SK-N-SH (cell line): ENCODE data around the gene GNB5. TPM values are rescaled to one million over a fixed set of nuclear protein-coding genes. Genes with fewer than 3 reads are reported as not detected.
A peak's percentile ranks its signal among the peaks of the same experiment; 100 is the strongest.

ENCODE experiments used
- CTCF ChIA-PET: fragments of 300-600, 350-600 bp; formaldehyde crosslinking; extraction: SDS; loops from one replicate; lab custom pipeline; 2021; lab: Yijun Ruan, JAX
- POLR2A ChIA-PET: fragments of 350-600 bp; sonication (Branson Sonifier 250); formaldehyde crosslinking; extraction: SDS; loops from one replicate; lab custom pipeline; 2020; ENCODE audit warnings: antibody characterized with exemption, inconsistent platforms; lab: Yijun Ruan, JAX
- DNase-seq: peaks from one replicate; pipeline ENCODE4 v3.0.0; 2012
- H2AFZ ChIP-seq: fragments of 200-600 bp; sonication (generic); 2 replicates; pipeline ENCODE4 v1.8.1; 2016; ENCODE audit warnings: antibody characterized with exemption, mild to moderate bottlenecking, low read depth
- H3F3A ChIP-seq: fragments of 200-600 bp; sonication (generic); replicated peaks from 2 replicates; pipeline ENCODE3; 2016; ENCODE audit warnings: antibody characterized with exemption, mild to moderate bottlenecking; ENCODE audit not compliant: insufficient read depth
- H3K27ac ChIP-seq, 2 experiments: fragments of 200-500 bp in 1 of 2; fragments of 200-600 bp in 1 of 2; sonication (Bioruptor generic) in 1 of 2; sonication (generic), shearing (Covaris generic) in 1 of 2; 2 replicates each; pipeline versions ENCODE4 v1.5.1 to v1.6.1; 2014 to 2016; ENCODE audit warnings: low read depth in 2 of 2, inconsistent platforms in 1 of 2, low read length in 1 of 2, mild to moderate bottlenecking in 1 of 2, mixed read lengths in 1 of 2
- H3K27me3 ChIP-seq: fragments of 200-600 bp; sonication (generic), shearing (Covaris generic); 2 replicates; pipeline ENCODE4 v1.6.1; 2016; ENCODE audit warnings: mixed run types; ENCODE audit not compliant: insufficient read depth
- H3K36me3 ChIP-seq, 2 experiments: fragments of 200-500 bp in 1 of 2; fragments of 200-600 bp in 1 of 2; sonication (Bioruptor generic) in 1 of 2; sonication (generic) in 1 of 2; replicated peaks in 1 of 2; 2 replicates each; pipeline versions ENCODE3 to v1.5.1; 2014 to 2016; ENCODE audit warnings: low read length in 1 of 2, mild to moderate bottlenecking in 1 of 2; ENCODE audit not compliant: insufficient read depth in 2 of 2, control insufficient read depth in 1 of 2
- H3K4me1 ChIP-seq, 2 experiments: fragments of 200-500 bp in 1 of 2; fragments of 200-600 bp in 1 of 2; sonication (Bioruptor generic) in 1 of 2; sonication (generic), shearing (Covaris generic) in 1 of 2; 2 replicates each; pipeline versions ENCODE4 v1.5.1 to v1.6.1; 2014 to 2016; ENCODE audit warnings: low read depth in 1 of 2, low read length in 1 of 2, mixed run types in 1 of 2; ENCODE audit not compliant: insufficient read depth in 2 of 2, control insufficient read depth in 1 of 2
- H3K4me2 ChIP-seq: fragments of 200-600 bp; sonication (generic), shearing (Covaris generic); 2 replicates; pipeline ENCODE4 v1.6.1; 2017; ENCODE audit warnings: mixed run types
- H3K4me3 ChIP-seq, 2 experiments: fragments of 200-500 bp in 1 of 2; fragments of 200-600 bp in 1 of 2; sonication (Bioruptor generic) in 1 of 2; sonication (generic), shearing (Covaris generic) in 1 of 2; 2 replicates each; pipeline versions ENCODE4 v1.5.1 to v1.8.1; 2014 to 2016; ENCODE audit warnings: low read depth in 2 of 2, inconsistent platforms in 1 of 2, low read length in 1 of 2, mild to moderate bottlenecking in 1 of 2, mixed read lengths in 1 of 2, moderate library complexity in 1 of 2
- H3K79me2 ChIP-seq: fragments of 200-600 bp; sonication (generic); 2 replicates; pipeline ENCODE4 v1.8.1; 2017; ENCODE audit warnings: mild to moderate bottlenecking; ENCODE audit not compliant: insufficient read depth
- H3K9ac ChIP-seq: fragments of 200-600 bp; sonication (generic); 2 replicates; pipeline ENCODE4 v1.6.1; 2017; ENCODE audit warnings: mixed run types
- H3K9me2 ChIP-seq: fragments of 200-600 bp; sonication (generic); 2 replicates; pipeline ENCODE4 v1.6.1; 2017; ENCODE audit warnings: mixed run types
- H3K9me3 ChIP-seq: fragments of 200-600 bp; sonication (generic); 2 replicates; pipeline ENCODE4 v1.6.1; 2017; ENCODE audit warnings: mixed run types, mild to moderate bottlenecking, moderate library complexity
- H4K20me1 ChIP-seq: fragments of 200-600 bp; sonication (generic); 2 replicates; pipeline ENCODE4 v1.6.1; 2017; ENCODE audit warnings: mild to moderate bottlenecking, mixed run types; ENCODE audit not compliant: insufficient read depth
- CHD2 ChIP-seq: fragments of 150-350 bp; IDR thresholded peaks from 2 replicates; pipeline ENCODE4 v1.6.1; 2018; ENCODE audit warnings: low read length; ENCODE audit not compliant: partially characterized antibody
- EZH2phosphoT487 ChIP-seq: fragments of 200-600 bp; sonication (generic); IDR thresholded peaks from 2 replicates; pipeline ENCODE4 v1.6.1; 2017; ENCODE audit warnings: low read depth, mixed run types, mild to moderate bottlenecking, antibody characterized with exemption, moderate library complexity, borderline replicate concordance
- FOXJ3 ChIP-seq: sonication (generic); formaldehyde crosslinking; IDR thresholded peaks from 2 replicates; pipeline ENCODE4 v1.5.1; 2020; ENCODE audit warnings: mild to moderate bottlenecking, missing genetic modification reagents
- FOXM1 ChIP-seq: IDR thresholded peaks from 2 replicates; pipeline ENCODE4 v1.4.0; 2012; ENCODE audit warnings: low read depth, mild to moderate bottlenecking
- GABPA ChIP-seq: IDR thresholded peaks from 2 replicates; pipeline ENCODE4 v1.4.0; 2012; ENCODE audit warnings: low read depth, mild to moderate bottlenecking
- IRF3 ChIP-seq: fragments of 150-350 bp; IDR thresholded peaks from 2 replicates; pipeline ENCODE4 v1.6.1; 2016; ENCODE audit warnings: mild to moderate bottlenecking, low read depth, low read length
- JUND ChIP-seq: IDR thresholded peaks from 2 replicates; pipeline ENCODE4 v1.4.0; 2012
- MEF2A ChIP-seq: IDR thresholded peaks from 2 replicates; pipeline ENCODE4 v1.4.0; 2012; ENCODE audit warnings: low read depth, borderline replicate concordance
- RCOR1 ChIP-seq: fragments of 150-350 bp; IDR thresholded peaks from 2 replicates; pipeline ENCODE4 v1.6.1; 2017; ENCODE audit warnings: antibody characterized with exemption, low read length
- RFX5 ChIP-seq: IDR thresholded peaks from 2 replicates; pipeline ENCODE4 v1.6.1; 2012; ENCODE audit warnings: mild to moderate bottlenecking, improper control_type of control experiment, low read length
- SIN3A ChIP-seq: IDR thresholded peaks from 2 replicates; pipeline ENCODE4 v1.6.1; 2012; ENCODE audit warnings: low read depth, mild to moderate bottlenecking, low read length, moderate library complexity, borderline replicate concordance
- SMC3 ChIP-seq: IDR thresholded peaks from 2 replicates; pipeline ENCODE4 v1.6.1; 2012; ENCODE audit warnings: low read depth, low read length, improper control_type of control experiment
- TAF1 ChIP-seq: IDR thresholded peaks from 2 replicates; pipeline ENCODE4 v1.6.1; 2012; ENCODE audit warnings: low read depth, mild to moderate bottlenecking, low read length, moderate library complexity, borderline replicate concordance
- TCF12 ChIP-seq: IDR thresholded peaks from 2 replicates; pipeline ENCODE4 v1.4.0; 2012
- USF2 ChIP-seq: fragments of 150-350 bp; IDR thresholded peaks from 2 replicates; pipeline ENCODE4 v1.6.1; 2017; ENCODE audit warnings: antibody characterized with exemption, low read length, low read depth, borderline replicate concordance
- YY1 ChIP-seq: IDR thresholded peaks from 2 replicates; pipeline ENCODE4 v1.4.0; 2012; ENCODE audit warnings: low read depth, mild to moderate bottlenecking
- ZBTB33 ChIP-seq: IDR thresholded peaks from 2 replicates; pipeline ENCODE4 v1.4.0; 2012; ENCODE audit warnings: low read depth, borderline replicate concordance
- WGBS: methylation state at CpG from one replicate; pipeline ENCODE4 v1.1.6; 2017; ENCODE audit warnings: low lambda C conversion rate; 5-methylcytosine and 5-hydroxymethylcytosine counted together
- polyA plus RNA-seq, 3 experiments: library from polyadenylated mRNA; depleted of rRNA; stranded (reverse); fragments of >200 nt; gene quantifications; 2 replicates each; pipeline ENCODE4 v1.2.3, GENCODE V29; 2012
- TF ChIP-seq, protein P1 (sequence below): IDR thresholded peaks from 2 replicates; pipeline ENCODE4; 2012
- TF ChIP-seq, protein P2 (sequence below): fragments of 200-600 bp; sonication (generic); IDR thresholded peaks from 2 replicates; pipeline ENCODE4 v1.6.1; 2017; ENCODE audit warnings: antibody characterized with exemption, mild to moderate bottlenecking, moderate library complexity
- TF ChIP-seq, protein P3 (sequence below): IDR thresholded peaks from 2 replicates; pipeline ENCODE4 v1.4.0; 2012; ENCODE audit warnings: low read depth, borderline replicate concordance

The GNB5 gene
- polyA plus RNA-seq, 1 of the 3 experiments (the other 2 are of a cell fraction) = 73.7 TPM

GRCh38 chr15:52094811-52095584 is 96.2 kb downstream of the GNB5 start (continued):
- TF ChIP-seq, protein P1, sequence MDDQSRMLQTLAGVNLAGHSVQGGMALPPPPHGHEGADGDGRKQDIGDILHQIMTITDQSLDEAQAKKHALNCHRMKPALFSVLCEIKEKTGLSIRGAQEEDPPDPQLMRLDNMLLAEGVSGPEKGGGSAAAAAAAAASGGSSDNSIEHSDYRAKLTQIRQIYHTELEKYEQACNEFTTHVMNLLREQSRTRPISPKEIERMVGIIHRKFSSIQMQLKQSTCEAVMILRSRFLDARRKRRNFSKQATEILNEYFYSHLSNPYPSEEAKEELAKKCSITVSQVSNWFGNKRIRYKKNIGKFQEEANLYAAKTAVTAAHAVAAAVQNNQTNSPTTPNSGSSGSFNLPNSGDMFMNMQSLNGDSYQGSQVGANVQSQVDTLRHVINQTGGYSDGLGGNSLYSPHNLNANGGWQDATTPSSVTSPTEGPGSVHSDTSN = no peak
- no peak for TF ChIP-seq FOXJ3 (CRISPR knock-in tag)

DNA sequence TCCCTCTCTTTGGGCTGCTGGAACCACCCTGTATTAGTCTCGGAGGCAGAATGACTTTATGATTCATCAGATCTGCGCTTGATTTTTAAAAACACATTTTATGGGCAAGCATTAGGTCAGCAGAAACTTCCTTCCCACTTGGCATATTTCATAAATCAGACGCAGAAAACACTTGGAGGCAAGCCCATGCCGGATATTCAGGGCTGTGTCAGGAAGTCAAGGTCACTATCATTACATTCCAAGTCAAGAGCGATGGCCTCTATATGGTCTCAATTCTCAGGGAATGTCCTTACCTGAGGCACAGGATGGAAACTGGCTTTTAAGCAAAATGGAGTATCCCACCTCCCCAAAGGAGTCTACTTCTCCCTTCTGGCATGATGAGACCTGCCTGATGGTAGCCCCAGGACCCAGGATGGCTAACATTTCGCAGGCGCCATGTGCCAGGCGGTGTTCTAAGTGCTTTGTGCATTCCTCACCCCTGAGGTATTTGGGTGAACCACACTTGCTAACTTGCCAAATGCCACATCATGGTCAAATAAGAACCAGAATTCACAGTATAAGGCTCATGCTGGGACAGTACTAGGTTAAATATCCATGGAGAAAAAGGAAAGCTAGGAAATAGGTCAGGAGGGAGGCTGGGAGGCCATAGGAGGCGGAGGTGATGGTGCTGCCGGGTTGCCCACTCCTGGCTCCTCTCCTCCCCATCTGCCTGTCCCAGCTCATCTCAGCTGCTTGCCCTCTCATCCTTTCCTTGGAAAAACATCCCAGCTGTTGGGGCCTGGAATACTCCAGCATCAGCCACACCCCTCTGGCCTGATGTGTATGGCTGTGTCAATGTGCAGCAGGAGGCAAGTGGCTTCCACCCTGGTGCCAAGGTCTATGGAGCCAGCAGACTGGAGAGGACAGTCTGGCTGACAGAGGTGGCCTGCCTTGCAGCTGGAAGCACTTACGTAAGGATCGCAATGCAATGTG is 97.4 kb downstream of the GNB5 start:
- Histone ChIP-seq H3K79me2 (no peaks in the 10 kb centered on the region), H3K4me1 (peaks cover 5 to 25% of the 10 kb centered on the region in 2 experiments; a peak in 3 of 4 replicates), H3K9ac (peak overlapping the region; percentile 61), H3K9me2 (no peaks in the 10 kb centered on the region), H4K20me1 (no peaks in the 10 kb centered on the region), H3K36me3 (no peaks in the 10 kb centered on the region), H3K27ac (peak overlapping the region; percentile 86 to 98), H3K9me3 (peaks cover 6% of the 10 kb centered on the region; the same call in 1 of the 2 replicates), H3K27me3 (no peaks in the 10 kb centered on the region), H2AFZ (peak overlapping the region; percentile 45; the same call in 1 of the 2 replicates), H3F3A (peaks cover 45% of the 10 kb centered on the region), H3K4me2 (peak overlapping the region; percentile 74), H3K4me3 (0 out of 4 replicates have a peak overlapping the region, but pooled peaks of 1 of the 2 experiments have one; percentile 25)
- 27% methylated on average over 12 of the region's 12 CpGs for WGBS
- no peak for DNase-seq
- POLR2A ChIA-PET = no interaction called here
- CTCF ChIA-PET = interaction anchor here (0.6 to 1.7 kb wide), 2 partner anchors 15 to 25 kb away, joined by 3 to 6 read pairs; no protein-coding TSS in a partner anchor
- TF ChIP-seq GABPA = no peak; the same call in 1 of the 2 replicates
- TF ChIP-seq, protein P2, sequence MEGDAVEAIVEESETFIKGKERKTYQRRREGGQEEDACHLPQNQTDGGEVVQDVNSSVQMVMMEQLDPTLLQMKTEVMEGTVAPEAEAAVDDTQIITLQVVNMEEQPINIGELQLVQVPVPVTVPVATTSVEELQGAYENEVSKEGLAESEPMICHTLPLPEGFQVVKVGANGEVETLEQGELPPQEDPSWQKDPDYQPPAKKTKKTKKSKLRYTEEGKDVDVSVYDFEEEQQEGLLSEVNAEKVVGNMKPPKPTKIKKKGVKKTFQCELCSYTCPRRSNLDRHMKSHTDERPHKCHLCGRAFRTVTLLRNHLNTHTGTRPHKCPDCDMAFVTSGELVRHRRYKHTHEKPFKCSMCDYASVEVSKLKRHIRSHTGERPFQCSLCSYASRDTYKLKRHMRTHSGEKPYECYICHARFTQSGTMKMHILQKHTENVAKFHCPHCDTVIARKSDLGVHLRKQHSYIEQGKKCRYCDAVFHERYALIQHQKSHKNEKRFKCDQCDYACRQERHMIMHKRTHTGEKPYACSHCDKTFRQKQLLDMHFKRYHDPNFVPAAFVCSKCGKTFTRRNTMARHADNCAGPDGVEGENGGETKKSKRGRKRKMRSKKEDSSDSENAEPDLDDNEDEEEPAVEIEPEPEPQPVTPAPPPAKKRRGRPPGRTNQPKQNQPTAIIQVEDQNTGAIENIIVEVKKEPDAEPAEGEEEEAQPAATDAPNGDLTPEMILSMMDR = no peak
- TF ChIP-seq RFX5 = no peak
- peak; percentile 63; the same call in 1 of the 2 replicates for TF ChIP-seq SIN3A
- TF ChIP-seq TCF12 = peak; percentile 95
- peak; percentile 54; the same call in 1 of the 2 replicates for TF ChIP-seq TAF1
- TF ChIP-seq JUND = peak; percentile 89
- TF ChIP-seq, protein P3, sequence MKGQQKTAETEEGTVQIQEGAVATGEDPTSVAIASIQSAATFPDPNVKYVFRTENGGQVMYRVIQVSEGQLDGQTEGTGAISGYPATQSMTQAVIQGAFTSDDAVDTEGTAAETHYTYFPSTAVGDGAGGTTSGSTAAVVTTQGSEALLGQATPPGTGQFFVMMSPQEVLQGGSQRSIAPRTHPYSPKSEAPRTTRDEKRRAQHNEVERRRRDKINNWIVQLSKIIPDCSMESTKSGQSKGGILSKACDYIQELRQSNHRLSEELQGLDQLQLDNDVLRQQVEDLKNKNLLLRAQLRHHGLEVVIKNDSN = no peak
- no peak for TF ChIP-seq SMC3
- TF ChIP-seq RCOR1 = no peak
- peak; percentile 81 for TF ChIP-seq ZBTB33
- peak; percentile 25; the same call in 1 of the 2 replicates for TF ChIP-seq MEF2A
- no peak for TF ChIP-seq CHD2
- TF ChIP-seq EZH2phosphoT487 = no peak
- TF ChIP-seq FOXM1 = peak; percentile 89
- TF ChIP-seq USF2 = no peak
- TF ChIP-seq YY1 = peak; percentile 63; the same call in 1 of the 2 replicates
- no peak for TF ChIP-seq IRF3
